NCI-H1092 treated with DMSO at 0.1 percent for 48 hours (cell line): ENCODE results near the gene EPN1.
A peak's percentile ranks its signal among the peaks of the same experiment; 100 is the strongest.

Source experiments
- DNase-seq: peaks from one replicate; lab custom pipeline; 2025; lab: John Stamatoyannopoulos, UW

EPN1 gene

DNA sequence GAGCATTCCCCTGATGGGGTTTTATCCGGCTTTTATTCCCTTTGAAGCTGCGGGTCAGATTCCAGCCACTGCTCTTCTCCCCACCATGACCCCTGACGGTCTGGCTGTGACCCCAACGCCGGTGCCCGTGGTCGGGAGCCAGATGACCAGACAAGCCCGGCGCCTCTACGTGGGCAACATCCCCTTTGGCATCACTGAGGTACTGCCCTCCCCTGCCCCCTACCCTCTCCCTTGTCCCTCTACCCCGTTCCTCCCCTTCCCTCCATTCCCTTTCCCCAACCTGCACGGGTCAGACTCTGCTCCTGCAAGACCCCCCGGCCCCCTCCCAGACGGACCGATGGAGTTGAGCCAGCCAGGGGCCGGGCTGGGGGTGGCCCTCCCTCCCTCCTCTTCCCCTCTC lies 14.0 kb upstream of the EPN1 start:
- DNase-seq, result no peak

GRCh38 chr19:55661826-55662225 lies 13.2 kb upstream of the EPN1 start:
- no peak for DNase-seq

DNA sequence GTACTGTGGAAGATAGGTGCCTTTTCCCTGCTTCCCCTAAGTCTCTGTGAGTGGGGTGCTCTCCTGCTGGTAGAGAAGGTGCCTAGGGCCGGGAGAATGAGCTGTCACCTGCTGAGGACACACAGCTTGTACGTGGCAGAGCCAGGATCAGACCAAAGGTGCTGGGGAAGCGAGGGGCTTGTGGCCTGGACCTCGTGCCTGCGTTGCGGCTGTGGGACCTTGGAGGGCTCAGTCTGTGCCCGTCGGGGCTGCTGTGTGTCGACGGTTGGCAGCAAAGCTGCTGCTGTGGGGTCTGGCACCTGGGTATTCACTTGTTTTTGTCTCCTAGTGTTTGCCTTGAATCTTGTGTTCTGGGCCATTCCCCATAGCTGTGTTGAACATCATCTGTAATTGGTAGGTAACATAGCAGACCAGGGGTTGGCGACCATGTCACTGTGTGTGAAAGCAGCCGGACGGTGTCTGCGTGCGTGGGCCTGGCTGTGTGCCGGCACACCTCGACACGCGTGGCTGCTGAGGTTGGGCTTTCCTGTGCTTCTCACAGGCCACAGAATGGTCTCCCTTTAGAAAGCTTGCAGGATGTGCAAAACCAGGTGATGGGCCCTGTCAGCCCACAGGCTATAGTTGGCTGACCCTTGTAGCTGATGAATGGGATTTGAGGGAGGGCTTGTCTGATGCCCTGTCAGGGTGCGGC lies 11.0 kb upstream of the EPN1 start:
- no peak for DNase-seq

DNA sequence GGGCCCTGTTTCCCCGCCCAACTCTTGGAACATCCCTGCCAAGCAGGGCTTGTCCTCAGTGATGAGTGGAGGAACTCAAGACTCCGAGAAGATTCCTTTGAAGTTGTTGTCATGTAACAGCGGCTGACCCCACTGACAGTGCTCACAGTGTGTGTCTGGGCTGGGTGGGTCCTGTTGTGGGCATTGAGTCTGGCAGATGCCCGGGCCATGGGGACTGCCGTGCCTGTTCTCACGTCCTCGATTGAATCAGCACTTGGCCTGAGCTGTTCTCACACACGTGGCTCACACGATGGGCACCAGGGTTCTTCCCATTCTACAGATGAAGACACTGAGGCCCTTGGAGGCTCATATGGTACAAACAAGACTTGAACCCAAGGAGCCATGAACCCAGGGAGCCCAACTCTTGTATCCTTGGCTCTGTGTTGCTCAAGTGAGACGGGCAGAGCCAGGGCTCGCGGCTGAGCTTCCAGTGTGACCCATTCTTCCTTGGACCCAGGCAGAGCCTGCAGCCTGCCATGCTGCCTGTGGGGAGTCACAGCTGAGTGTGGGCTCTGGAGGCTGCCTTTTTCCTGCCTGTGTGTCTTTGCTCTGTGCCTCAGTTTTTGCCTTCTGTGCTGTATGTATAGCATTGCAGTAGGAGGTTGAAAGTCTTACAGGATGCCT lies 8.6 kb upstream of the EPN1 start:
- DNase-seq, result no peak

- no peak for DNase-seq
Observed at GRCh38 chr19:55667006-55667381, 8.0 kb upstream of the EPN1 start.

DNA sequence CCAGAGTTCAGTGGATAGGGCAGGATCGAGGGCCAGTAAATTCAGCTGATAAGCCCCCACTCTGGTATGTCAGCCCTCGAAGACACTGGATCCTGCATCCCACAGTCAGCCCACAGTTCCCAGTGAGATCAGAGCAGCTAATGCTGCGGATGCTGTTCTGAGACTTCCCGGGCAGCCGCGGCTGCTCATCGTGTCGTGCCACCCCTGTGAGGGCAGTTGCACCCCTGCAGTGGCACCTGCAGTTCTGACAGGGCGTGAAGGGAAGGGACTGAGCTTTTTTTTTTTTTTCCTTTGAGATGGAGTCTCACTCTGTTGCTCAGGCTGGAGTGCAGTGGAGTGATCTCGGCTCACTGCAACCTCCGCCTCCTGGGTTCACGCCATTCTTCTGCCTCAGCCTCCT lies 7.5 kb upstream of the EPN1 start:
- no peak for DNase-seq

DNA sequence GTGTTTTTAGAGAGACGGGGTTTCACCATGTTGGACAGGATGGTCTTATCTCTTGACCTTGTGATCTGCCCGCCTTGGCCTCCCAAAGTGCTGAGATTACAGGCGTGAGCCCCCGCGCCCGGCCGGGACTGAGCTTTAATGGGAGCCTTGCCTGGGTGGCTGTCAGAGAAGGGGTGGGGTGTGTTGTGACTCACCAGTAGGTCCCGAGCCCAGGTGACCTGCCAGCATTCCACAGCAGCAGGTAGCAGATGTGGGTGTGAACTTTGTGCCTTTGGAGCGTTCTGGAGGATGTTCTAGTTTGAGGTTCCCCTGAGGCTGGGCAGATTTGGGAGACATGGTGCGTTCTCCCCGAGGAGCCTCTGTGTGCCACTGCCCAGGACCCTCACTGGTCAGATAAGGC lies 7.1 kb upstream of the EPN1 start:
- DNase-seq, result no peak

DNA sequence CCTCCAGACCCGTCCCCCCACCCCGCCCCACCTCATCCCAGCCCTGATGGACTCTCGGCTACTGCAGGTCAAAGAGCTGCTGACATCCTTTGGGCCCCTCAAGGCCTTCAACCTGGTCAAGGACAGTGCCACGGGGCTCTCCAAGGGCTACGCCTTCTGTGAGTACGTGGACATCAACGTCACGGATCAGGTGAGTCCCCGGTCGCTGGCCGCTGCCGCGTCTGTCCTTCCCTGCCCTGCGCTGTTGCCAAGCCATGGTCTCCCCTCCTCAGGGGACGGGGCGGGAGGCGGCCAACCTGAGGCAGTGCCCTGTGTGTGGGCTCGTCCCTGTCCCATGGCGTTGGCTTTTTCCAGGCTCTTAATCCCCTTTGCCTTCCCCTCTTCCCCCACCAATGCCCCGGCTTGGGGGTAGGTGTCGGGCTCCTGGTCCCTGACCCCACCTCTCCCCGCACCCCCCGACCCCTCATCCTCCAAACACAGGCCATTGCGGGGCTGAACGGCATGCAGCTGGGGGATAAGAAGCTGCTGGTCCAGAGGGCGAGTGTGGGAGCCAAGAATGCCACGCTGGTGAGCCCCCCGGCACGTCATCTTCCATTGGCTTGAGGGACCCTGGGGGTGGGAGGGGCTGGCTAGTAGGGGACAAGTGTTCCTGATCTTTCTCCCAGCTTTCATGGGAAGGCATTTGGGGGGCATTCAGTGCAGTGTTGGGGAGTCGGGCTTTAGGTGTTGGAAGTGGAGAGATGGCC lies 6.2 kb upstream of the EPN1 start:
- no peak for DNase-seq

DNA sequence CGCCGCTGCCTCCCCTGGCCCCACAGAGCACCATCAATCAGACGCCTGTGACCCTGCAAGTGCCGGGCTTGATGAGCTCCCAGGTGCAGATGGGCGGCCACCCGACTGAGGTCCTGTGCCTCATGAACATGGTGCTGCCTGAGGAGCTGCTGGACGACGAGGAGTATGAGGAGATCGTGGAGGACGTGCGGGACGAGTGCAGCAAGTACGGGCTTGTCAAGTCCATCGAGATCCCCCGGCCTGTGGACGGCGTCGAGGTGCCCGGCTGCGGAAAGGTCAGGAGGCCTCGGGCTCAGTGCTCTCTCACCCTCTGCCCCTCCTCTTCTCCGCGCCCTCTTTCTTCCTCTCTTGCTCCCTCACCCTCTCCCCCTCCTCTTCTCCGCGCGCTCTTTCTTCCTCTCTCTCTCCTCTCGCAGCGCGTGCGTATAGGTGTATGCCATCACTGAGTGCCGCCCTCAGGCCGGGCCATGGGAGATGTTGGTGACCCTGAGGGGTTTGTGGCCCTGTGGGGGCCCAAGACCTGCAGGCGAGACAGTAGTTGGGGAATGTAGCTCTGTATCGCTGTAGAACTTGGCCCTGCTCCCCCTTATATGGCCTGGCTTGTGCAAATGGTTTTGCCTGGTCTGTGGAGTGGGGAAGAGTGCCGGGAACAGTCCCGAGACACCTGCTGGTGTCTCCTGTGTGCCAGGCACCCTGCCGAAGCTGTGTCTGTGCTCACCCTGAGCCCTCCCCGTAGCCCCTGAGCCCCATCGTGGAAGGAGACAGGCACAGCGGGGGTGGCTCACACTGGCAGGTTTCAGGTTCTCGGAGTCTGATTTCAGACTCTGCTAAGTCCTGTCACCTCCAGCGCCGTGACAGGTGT lies 5.4 kb upstream of the EPN1 start:
- no peak for DNase-seq

DNA sequence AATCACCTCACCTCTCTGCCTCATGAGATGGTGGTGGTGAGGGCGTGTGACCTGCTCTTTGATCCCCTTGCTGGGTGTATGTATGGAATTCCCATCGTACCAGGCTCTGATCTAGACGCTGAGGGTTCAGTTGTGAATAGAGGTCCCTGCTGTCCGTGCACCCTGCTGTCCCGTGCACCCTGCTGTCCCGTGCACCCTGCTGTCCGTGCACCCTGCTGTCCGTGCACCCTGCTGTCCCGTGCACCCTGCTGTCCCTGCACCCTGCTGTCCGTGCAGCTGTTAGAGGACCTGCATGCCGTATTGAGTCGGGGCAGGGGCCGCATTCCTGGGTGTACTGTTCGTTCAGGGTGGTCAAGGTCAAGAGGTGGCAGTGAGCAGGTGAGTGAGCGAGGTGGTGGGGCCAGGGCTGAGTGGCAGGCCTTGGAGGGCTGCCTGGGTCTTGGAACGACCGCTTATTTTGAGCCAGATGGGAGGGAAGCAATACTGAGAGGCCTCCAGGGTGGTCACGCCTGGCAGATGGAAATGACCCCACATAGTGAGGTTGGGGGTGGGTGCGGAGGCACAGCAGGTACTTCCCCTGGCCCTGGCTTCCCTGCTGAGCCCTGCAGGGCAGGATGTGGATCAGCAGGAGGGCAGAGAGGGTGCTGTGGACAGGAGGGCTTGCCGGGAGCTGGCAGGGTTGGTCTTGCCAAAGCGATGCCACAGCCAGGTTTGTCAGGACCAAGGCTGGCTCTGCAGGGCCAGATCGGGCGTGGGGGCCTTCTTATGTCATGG lies 4.6 kb upstream of the EPN1 start:
- DNase-seq, result peak; percentile 21

DNA sequence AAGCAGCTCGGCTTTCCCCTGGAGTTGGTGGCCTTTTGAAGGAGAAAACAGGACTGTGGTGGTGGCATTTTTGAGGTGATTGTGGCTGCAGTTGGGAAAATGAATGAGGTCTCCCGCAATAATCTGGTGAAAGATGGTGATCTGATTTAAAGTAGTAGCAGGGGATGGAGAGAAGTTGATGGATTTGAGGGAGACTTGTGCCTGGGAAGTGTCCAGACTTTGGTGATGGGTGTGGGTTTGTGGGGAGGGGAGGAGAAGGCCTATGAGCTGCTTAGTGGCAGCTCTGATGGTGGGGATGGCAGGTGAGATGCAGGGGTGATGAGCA lies 4.0 kb upstream of the EPN1 start:
- DNase-seq, result no peak

- DNase-seq, result no peak
Observed at GRCh38 chr19:55672418-55672817, 2.6 kb upstream of the EPN1 start.

GRCh38 chr19:55673465-55673864 lies 1.6 kb upstream of the EPN1 start:
- no peak for DNase-seq

DNA sequence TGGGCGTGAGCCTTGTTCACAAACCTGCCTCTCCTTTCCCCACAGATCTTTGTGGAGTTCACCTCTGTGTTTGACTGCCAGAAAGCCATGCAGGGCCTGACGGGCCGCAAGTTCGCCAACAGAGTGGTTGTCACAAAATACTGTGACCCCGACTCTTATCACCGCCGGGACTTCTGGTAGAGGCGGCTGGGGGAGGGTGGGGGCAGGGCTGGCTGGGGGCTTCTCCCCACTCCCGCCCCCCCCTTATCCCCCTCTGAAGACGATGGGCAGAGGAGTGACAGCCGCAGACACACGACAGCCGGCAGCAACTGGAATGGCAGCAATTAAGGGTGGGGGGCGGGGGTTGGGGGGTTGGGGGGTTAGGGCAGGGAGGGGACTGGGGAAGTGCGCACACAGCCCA lies 1.1 kb upstream of the EPN1 start:
- DNase-seq, result no peak

DNA sequence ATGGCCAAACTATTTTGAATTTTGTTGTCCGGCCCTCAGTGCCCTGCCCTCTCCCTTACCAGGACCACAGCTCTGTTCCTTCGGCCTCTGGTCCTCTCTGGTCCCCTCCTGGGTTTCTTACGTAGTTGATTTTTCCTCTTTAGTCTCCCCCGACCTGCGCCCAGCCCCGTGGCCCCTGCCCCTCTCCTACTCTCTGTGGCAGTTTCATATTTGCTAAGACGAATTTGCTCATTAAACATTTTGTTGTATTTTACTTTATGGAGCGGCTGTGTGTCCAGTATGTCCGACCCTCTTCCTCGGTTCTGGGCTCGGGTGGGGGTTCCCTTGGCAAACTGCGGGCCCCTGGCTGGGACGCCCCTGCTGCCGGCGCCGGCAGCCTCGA lies 576 bp upstream of the EPN1 start:
- DNase-seq, result no peak

DNA sequence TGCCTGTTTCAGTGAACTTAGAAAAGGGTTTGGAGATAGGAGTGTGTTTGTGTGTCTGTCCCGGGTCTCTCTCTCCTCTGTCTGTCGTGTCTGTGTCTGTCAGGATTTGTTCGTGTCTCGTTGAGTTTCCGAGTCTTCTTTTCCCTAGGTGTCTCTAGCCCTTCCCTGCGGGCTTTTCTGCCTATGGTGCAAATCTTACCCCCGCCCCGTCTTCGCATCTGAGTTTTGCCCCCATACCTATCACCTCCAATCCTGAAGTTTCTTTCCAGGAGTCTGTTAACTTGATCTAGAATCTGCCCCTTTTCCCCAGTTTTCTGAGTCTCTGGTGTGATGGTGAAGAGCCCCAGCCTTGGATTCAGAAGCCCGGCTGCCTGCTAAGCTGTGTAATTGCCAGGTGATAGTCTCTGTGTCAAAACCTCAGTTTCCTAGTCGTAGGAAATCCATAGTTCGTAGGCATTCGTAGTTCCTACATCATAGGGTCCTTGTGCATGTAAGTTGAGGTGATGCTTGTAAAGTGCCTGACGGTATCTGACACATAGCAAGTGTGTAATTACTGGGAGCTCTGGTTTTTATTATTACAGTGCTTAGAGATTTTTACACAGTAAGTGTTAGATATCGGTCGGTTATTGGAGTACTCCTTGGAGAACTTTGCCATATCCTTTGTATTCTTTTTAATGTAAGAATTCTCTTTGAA lies 782 bp downstream of the EPN1 start:
- DNase-seq, result no peak

GRCh38 chr19:55676383-55676782 lies 1.4 kb downstream of the EPN1 start:
- DNase-seq, result no peak

DNA sequence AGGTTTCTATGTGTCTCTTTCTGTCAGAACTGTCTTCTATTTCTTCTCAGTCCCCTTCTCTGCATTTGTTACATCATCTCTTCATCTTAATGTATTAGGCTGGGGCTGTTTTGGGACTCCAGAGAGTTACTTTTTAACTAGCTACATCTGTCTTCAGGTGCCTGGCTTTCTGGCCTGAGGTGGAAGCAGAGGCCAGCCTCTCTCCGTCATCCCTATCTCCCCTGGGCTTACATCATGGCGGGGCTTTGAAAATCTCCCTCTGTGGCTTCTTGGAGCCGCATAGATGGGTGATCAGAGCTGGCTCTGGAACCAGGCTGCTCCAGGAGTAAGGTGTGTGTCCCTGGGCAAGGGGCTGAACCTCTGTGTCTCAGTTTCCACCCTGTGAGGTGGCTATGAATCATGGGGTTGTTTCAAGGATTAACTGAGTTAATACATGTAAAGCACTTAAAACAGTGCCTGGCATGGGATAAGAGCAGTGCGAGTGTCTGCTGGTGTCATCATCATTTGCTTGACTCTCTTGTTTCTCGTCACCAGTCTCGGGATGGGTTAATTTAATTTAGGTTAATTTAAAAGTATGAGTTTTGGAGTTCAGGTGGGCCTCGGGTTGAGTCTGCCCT lies 2.0 kb downstream of the EPN1 start:
- DNase-seq, result no peak

DNA sequence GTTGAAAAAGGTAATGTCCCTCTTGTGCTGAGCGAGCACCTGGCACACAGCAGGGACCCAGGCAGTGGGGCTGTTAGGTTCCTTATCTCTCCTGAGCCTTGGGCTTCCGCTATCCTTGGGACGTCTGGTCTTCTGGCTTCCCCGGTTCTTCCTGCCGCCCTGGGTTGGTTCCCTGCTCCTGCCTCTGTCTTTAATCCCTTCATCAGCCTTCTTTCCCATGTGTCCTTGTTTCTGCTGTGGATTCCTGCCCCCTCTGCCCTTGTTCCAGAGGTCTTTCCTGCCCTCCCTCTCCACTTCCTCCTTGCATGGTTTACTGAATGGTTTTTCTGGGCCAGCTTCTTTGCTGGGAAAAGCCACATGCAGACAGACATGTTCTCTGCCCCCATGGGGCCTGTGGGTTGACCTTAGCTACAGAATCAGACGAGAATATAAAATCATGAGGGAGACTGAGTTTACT lies 2.6 kb downstream of the EPN1 start:
- DNase-seq, result no peak

DNA sequence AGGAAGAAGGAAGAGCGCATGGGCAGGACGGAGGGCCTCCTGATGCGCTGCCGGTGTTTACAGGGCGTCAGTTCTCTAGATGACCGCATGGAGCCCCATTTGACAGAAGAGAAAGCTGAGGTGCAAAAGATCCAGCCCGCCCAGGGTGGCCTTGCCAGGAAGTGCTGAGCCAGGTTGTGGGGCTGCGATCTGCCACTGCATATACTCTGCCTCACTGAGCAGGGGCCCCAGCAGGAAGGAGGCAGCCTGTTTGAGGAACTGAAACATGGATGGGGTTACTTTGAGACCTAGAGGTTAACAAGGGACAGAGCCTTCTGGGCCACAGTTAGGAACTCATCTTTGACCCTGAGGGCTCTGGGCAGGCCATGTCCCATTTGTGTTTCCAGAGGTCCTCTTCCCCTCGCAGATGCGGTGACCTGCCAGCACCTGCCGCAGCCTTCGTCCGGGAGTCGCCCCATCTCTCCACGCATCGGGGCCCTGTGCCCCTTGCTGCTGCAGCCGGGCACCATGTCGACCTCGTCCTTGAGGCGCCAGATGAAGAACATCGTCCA lies 3.2 kb downstream of the EPN1 start:
- DNase-seq, result no peak
